Measurements from ENCODE around the gene CDH22. TPM values are rescaled to one million over a fixed set of nuclear protein-coding genes. Genes with fewer than 3 reads are reported as not detected.

The CDH22 gene
- total RNA-seq, 1 experiment from 2014 or later, result not detected

DNA sequence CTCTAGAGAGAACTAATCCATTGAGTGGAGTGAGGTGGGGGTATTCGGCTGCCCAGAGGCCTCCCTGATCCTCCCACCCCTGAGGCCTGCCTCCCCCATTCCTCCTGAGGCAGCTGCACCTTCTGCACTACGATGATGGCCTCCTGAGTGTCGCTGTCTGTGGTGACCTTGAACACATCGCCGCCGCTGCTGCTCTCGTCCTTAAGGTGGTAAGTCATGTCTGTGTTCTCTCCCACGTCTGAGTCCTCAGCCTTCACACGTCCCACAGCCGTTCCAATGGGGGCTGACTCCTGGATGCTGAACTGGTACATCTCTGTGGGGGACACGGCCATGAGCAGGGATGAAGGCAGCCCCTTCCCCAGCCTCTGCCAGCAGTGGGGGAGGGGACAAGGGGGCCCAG, 95.4 kb downstream of the CDH22 start:
- peaks cover 6% of the 10 kb centered on the region; the same call in 1 of the 2 replicates for H3K27me3 ChIP-seq
- H3K9me3 ChIP-seq, result no peaks in the 10 kb centered on the region
- no peak for DNase-seq
- H3K4me3 ChIP-seq, result no peak overlapping the region
- H3K36me3 ChIP-seq, result no peaks in the 10 kb centered on the region

DNA sequence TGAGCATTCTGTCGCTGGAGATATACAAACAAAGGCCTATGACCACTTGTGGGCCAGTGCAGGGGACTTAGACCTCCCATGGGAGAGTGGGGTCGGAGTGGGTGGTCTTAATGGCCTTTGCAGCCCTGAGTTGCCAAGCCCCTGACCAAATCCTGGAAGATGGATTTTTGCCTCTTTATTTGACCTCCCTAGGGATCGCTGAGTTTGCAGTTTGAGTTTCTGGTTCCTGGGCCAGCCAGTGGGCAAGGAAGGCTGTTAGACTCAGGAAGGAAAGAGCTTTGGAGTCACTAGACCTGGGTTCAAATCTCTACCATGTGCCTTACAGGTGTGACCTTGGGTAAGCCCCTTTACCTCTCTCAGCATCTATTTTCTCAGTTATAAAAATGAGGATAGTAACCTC, 96.0 kb downstream of the CDH22 start:
- no peaks in the 10 kb centered on the region for H3K9me3 ChIP-seq
- H3K36me3 ChIP-seq, result no peaks in the 10 kb centered on the region
- H3K27me3 ChIP-seq, result peaks cover 6% of the 10 kb centered on the region; the same call in 1 of the 2 replicates
- no peak overlapping the region for H3K4me3 ChIP-seq
- no peak for DNase-seq

DNA sequence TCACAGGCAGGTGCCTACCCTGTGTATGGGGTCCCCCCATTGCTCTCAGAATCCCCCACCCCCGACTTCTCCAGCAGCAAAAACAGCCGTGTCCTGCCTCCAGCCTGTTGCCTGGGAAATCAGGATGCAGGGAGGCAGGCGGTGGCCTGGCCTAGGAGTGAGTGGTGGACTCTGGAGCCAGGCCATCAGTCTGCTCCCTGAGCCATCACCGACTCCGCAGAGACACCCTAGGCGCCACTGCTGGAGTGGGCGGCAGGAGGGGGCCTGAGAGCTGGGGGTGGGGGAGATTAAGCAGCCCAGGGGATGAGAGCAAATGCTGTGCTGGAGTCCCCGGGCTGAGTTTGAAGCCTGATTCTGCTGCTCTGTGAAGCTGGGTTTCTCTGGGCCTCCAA, 97.0 kb downstream of the CDH22 start:
- Histone ChIP-seq H3K9me3 (no peaks in the 10 kb centered on the region), H3K36me3 (no peaks in the 10 kb centered on the region), H3K4me3 (no peak overlapping the region), H3K27me3 (peaks cover 6% of the 10 kb centered on the region; the same call in 1 of the 2 replicates)
- DNase-seq, result no peak

DNA sequence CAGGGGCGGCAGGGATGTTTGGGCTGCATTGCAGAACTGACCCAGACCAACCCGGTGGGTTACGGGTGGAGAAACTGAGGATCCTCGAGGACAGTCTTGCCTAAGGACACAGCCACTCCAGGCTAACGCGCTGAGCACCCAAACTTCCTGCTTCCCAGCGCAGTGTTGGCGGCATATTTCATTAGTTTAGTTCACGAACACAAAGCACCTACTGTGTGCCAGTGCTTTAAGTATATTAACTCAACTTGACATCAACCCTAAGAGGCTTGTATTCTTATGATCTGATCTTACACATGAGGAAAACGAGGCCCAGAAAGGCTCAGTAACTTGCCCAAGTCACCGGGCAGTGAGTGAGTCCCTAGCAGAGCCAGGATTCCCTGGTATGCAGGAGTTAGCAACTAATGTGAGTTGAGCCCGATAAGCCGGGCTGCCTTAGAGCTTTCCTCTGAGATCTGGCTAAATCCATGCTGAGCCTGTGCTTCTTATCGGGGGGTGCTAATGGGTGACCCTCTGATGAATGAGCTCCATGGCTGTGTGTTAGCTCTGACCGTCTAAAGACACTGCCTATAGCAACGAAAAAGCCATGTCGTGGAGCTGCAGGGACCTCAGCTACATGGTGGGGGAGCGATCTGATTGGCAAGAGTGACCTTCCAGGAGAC, 97.5 kb downstream of the CDH22 start:
- Histone ChIP-seq H3K36me3 (no peaks in the 10 kb centered on the region), H3K27me3 (peaks cover 6% of the 10 kb centered on the region; the same call in 1 of the 2 replicates), H3K4me3 (no peak overlapping the region), H3K9me3 (no peaks in the 10 kb centered on the region)
- DNase-seq, result no peak

DNA sequence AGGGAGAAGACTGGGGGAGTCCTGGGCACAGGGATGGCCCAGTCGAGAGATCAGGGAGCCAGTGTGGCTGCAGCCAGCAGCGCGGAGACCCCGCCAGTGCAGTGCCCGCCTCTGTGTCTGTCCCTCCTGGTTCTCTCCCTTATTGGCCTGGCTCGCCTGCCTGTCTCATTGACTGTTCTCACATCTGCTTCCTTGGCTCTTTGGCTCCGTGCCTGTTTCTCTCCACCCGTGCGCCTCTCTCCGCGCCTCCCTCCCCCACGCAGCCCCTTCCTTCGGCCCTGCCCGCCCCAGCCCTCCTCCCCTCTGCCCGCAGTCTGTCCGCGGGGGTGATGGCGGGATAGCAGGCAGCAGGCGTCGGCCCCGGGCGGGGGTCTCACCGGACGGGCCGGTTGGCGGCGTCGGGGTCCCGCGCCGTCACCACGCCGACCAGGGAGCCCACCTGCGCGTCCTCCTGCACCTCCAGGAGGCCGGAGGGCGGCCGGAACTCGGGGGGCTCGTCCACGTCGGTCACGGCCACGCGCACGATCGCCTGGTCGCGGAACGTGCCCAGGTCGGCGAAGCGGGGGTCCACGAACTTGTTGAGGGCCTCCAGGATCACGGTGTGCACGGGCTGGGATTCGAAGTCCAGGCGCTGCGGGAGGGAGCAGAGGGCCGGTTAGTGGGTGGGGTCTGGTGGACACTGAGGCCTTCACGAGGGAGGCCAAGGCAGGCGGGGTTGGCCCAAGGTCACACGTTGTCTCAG, 98.2 kb downstream of the CDH22 start:
- DNase-seq, result no peak
- peaks cover 6% of the 10 kb centered on the region; the same call in 1 of the 2 replicates for H3K27me3 ChIP-seq

DNA sequence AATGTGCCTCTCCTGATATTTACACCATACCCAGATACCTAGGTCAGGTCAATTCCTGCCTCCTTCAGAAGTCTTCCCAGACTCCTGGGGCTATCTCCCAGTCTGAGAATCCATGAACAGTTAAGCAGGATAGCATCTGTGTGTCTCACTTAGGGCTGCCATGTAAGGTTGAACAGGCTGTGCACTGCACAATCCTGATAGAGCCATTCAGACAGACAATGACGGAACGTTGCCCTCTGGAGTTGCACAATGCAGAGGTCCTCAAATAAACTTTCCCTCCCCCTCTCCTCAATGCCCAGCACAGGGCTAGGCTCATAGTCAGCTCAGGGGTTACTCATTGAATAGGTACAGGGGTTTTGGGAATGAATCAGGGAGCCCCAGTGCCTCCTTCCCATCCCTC, 100.5 kb downstream of the CDH22 start:
- no peaks in the 10 kb centered on the region for H3K9me3 ChIP-seq
- DNase-seq, result no peak
- peaks cover 5% of the 10 kb centered on the region; the same call in 1 of the 2 replicates for H3K27me3 ChIP-seq
- no peaks in the 10 kb centered on the region for H3K36me3 ChIP-seq
- no peak overlapping the region for H3K4me3 ChIP-seq

More for the DNA sequence above, 98.2 kb downstream of the CDH22 start:
- H3K36me3 ChIP-seq, result no peaks in the 10 kb centered on the region
- H3K9me3 ChIP-seq, result no peaks in the 10 kb centered on the region
- no peak overlapping the region for H3K4me3 ChIP-seq

DNA sequence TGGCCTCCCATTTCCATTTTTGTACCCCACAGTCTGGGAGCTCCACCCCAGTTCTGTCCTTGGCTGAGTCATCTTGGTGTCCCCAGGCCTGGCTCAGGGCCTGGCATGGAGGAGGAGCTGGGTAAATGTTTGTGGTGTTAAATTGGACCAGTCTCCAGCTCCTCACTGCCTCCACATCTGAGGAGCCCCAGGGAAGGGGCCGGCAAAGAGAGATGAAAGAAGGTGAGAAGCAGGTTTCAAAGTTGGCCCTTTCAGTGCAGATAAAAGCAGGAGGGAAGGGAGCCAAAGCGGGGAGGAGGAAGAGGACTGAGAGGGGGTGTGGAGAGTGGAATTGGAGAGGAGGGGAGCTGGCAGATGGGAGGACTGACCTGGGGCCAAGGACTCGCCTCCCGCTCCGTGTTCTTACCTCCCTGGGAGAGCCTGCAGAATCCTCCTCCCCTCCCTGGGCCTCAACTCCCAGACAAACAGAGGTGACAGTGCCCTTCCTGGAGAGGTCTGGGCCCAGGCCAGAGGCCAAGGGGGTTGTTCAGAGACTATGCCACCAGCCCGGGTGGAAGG, 101.2 kb downstream of the CDH22 start:
- Histone ChIP-seq H3K9me3 (no peaks in the 10 kb centered on the region), H3K27me3 (peaks cover 2% of the 10 kb centered on the region; the same call in 1 of the 2 replicates), H3K36me3 (no peaks in the 10 kb centered on the region), H3K4me3 (no peak overlapping the region)
- DNase-seq, result no peak

DNA sequence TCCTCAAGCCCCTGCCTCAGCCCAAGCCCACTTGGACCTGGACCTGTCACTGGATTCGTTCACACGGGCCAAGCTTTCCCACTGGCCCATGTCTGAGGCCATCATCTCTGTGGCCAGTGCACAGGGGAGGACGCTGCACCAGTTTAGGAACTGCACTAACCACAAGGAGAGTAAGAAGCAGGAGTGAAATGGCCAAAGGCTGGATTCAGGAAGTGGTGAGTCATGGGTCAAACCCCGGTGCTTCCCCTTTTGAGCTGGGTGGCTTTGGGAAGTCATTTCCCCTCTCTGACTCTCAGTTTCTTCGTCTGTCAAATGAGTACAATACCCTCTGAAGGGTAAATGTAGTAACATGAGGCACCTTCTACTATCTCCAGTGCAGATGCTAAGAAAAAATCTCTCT, 102.3 kb downstream of the CDH22 start:
- no peak overlapping the region for H3K4me3 ChIP-seq
- H3K9me3 ChIP-seq, result no peaks in the 10 kb centered on the region
- no peaks in the 10 kb centered on the region for H3K36me3 ChIP-seq
- peak; percentile 64 for DNase-seq
- peaks cover 5% of the 10 kb centered on the region; the same call in 1 of the 2 replicates for H3K27me3 ChIP-seq

DNA sequence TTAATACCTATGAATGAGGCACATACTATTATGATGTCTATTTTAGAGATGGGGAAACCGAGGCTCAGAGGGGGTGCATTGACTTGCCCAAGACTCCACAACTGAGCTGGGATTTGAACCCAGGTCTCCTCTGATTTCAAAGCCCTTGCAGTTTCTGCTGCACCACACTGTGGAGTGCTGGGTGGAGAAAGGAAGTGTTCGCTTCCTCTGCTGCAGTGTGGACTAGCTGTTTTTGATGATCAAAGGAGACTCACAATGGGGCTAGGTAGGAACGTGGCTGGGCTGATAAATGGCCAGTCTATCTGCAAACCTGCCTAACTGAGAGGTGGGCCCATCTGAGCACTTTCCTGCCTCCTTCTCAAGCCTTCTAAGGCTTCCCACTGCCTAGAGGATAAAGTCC, 102.9 kb downstream of the CDH22 start:
- Histone ChIP-seq H3K4me3 (no peak overlapping the region), H3K9me3 (no peaks in the 10 kb centered on the region), H3K36me3 (no peaks in the 10 kb centered on the region), H3K27me3 (peaks cover 5% of the 10 kb centered on the region; the same call in 1 of the 2 replicates)
- DNase-seq, result no peak

DNA sequence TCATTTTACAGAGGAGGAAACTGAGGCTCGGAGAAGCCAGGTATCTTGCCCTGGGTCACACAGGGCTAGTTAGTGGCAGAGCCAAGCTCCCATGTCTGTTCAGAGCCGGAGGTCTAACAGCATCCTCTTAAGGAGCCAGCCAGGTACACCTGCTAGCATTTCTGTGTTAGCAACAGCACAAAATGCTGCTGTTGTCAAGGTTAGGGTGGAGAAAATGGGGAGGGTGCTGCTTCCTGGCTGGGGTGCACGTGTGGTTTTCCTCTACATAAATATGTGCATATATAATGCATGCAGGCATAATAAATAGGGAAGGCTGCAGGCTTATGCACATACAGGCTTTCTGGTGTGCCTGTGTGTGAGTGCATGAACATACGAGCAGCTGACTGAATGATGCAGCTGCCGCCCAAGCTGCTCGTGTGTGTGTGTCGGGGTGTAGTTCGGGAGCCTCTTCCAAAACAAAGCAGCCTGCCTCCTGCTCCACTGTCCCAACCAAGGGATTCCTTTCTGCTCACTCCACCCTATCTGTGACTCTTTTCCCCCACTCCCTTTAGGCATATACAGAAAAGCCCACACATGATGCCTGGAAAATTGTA, 103.6 kb downstream of the CDH22 start:
- Histone ChIP-seq H3K4me3 (no peak overlapping the region), H3K9me3 (no peaks in the 10 kb centered on the region), H3K27me3 (peaks cover 11% of the 10 kb centered on the region), H3K36me3 (no peaks in the 10 kb centered on the region)
- no peak for DNase-seq

DNA sequence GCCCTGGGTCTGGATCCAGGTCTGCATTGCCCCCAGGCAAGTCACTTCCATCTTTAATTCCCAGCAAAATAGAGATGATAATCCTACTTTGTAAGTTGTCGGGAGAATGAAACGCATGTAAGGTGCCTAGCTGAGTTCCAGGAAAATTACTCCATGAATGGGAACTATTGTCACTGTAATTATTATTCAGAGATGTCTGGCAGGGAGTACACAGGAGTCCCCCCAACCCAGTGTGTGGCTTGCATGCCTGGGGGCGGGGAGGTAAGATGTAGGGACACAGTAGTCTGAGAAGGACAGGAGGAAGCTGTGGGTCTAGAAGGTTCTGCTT, 104.8 kb downstream of the CDH22 start:
- Histone ChIP-seq H3K36me3 (no peaks in the 10 kb centered on the region), H3K4me3 (no peak overlapping the region), H3K9me3 (no peaks in the 10 kb centered on the region), H3K27me3 (peaks cover 20% of the 10 kb centered on the region)
- DNase-seq, result no peak

DNA sequence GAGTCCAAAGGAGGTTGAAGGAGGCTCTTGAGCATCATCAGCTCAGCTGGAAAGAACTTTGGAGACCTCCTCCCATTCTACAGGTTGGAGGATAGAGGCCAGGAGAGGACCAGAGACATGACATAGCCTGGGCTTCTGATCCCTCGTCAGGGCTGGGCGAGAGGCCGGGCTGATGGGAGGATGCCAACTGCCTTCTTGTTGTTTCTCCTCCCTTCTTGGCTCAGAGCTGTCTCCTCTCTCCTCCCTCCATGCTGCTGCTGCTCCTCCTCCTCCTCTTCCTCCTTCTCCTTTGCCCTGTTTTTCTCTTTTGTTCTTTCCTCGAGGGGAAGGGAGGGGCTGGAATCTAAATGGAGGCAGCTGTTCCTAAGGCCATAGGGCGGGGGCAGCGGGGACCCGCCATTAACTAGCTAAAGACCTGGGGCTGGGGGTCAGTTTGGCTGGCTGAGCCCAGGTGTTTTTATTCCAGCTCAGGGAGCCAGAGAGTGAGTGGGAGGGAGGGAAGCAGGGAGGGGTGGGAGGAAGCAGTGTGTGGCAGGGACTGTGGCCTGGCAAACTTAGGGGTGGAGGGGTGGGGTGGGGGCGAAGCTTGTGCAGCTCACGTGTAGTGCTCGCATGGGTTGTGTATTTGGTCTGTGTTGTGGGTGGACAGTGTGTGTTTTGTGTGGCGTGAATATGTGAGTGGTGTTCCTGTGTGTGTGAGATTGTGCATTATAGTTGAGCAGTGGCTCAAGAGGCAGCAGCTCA, 105.4 kb downstream of the CDH22 start:
- Histone ChIP-seq H3K27me3 (peaks cover 22% of the 10 kb centered on the region), H3K36me3 (no peaks in the 10 kb centered on the region), H3K9me3 (no peaks in the 10 kb centered on the region), H3K4me3 (no peak overlapping the region)
- peak; percentile 43 for DNase-seq

DNA sequence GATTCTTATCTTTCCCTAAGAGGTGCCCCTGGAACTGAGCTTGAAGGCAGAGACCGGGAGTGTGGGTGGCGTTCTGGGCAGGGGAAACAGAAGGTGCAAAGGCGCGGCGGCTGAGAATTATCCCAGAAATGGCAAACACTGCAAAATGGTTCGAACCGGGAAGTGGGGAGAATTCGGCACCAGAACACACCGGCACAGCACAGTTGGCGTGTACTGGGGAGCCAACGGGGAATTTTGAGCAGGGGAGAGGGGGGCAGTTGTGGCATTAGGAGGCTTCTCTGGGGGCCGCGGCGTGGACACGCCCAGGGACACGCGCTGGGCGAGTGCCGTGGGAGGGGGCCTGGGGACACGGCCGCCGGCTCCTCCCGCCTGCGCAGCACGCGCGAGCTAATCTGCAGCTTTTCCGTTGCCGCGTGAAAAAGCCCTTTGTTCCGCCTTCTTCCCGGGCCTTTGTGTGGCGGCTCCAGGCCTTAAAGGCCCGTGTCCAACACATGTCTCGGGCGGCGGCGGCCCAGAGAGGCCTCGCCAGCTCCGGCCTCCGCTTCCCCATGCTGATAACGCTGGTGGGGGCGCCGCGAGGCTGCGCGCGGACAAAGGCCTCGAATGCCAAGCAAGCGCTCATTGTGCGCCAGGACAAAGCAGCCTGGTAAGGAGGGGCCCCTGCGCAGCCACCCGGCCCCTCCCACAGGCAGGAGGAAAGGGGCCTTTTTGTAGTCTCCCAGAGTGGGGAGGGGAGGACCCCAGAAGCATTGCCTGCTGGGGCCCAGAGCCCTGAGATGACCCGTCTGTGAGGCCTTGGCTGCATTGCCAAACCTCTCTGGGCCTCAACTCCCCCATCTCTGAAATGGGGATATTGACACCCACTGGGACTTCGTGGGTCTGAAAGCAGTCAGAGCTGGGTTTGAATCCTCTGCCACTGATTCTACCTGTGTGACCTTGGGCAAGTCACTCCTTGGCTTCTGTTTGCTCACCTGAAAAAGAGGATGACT, 107.4 kb downstream of the CDH22 start:
- Histone ChIP-seq H3K36me3 (no peaks in the 10 kb centered on the region), H3K4me3 (no peak overlapping the region), H3K9me3 (no peaks in the 10 kb centered on the region), H3K27me3 (peaks cover 22% of the 10 kb centered on the region)
- DNase-seq, result no peak

DNA sequence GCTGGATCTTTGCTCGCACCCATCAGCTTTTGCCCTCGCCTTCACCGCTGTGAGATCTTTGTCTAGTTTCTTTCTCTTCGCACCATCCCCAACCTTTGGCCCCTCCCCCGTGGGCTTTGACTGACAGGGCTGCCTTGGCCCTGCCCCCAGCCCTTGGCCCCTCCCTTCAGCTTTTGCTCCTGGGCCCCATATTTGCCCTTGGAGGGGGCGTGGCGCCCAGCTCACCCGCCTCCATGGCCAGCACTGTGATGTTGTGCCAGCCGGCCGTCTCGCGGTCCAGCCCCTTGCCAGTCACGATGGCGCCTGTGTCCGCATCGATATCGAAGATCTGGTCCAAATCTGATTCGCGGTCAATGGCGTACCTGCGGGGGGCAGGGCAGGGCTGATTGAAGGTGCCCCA, 109.1 kb downstream of the CDH22 start:
- DNase-seq, result peak; percentile 45
- Histone ChIP-seq H3K27me3 (peaks cover 22% of the 10 kb centered on the region), H3K36me3 (no peaks in the 10 kb centered on the region), H3K9me3 (no peaks in the 10 kb centered on the region), H3K4me3 (no peak overlapping the region)

DNA sequence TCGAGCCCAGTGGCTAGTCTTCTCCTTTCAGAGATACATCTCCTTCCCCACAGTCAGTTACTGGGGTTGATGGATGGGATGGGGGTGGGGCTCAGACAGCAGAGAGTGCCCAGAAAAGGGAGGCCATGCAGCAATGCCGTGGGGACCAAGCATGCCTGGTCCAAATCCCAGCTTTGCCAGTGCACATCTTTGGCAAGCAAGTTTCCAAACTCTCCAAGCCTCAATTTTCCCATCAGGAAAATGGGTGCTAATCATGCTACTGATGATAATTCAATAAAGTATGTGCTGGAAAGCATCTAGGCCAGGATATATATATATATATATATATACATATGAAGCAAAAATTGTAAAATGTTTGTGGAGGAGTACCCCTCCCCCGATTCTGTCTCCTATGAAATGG, 111.3 kb downstream of the CDH22 start:
- Histone ChIP-seq H3K27me3 (peaks cover 19% of the 10 kb centered on the region), H3K36me3 (no peaks in the 10 kb centered on the region), H3K4me3 (no peak overlapping the region), H3K9me3 (no peaks in the 10 kb centered on the region)
- no peak for DNase-seq
